ENCODE data around the gene YBX1.

Gene YBX1

GRCh38 chr1:42753070-42753469 lies 70.9 kb downstream of the YBX1 start:
- no peak overlapping the region for H2AK5ac ChIP-seq (ENCODE audit: low read length)
- no peak overlapping the region for H3K56ac ChIP-seq (ENCODE audit: low read length)
- H3K27ac ChIP-seq (ENCODE audit: low read depth, low read length) = no peak overlapping the region
- DNase-seq = no peak
- no peak overlapping the region for H2BK5ac ChIP-seq (ENCODE audit: low read length)
- H3K18ac ChIP-seq (ENCODE audit: low read length) = no peak overlapping the region
- H3K4me3 ChIP-seq (ENCODE audit: low read length) = no peak overlapping the region
- H3K79me2 ChIP-seq (ENCODE audit: control insufficient read depth, insufficient read depth, low read length) = no peaks in the 10 kb centered on the region
- peaks cover 27% of the 10 kb centered on the region for H3K36me3 ChIP-seq (ENCODE audit: control insufficient read depth, insufficient read depth, low read length)
- no CpG with 5 or more reads among the region's 1 CpG for WGBS (ENCODE audit: extremely low coverage, insufficient coverage, low lambda C conversion rate)
- no peak overlapping the region for H3K9ac ChIP-seq (ENCODE audit: low read length)
- no peaks in the 10 kb centered on the region for H3K79me1 ChIP-seq (ENCODE audit: low read length)
- H3K27me3 ChIP-seq (ENCODE audit: insufficient read depth, low read length, poor library complexity) = no peaks in the 10 kb centered on the region
- H4K5ac ChIP-seq (ENCODE audit: low read length) = no peak overlapping the region
- H3K4ac ChIP-seq (ENCODE audit: low read depth, low read length) = no peak overlapping the region
- H3K23ac ChIP-seq (ENCODE audit: low read length) = no peak overlapping the region
- H2BK120ac ChIP-seq (ENCODE audit: low read depth, low read length) = no peak overlapping the region
- H3K4me1 ChIP-seq (ENCODE audit: control insufficient read depth, low read depth, low read length) = no peaks in the 10 kb centered on the region
- H2BK15ac ChIP-seq (replicated peaks; ENCODE audit: low read depth) = no peak overlapping the region
- no peak overlapping the region for H4K8ac ChIP-seq (ENCODE audit: low read depth, low read length)
- H3K4me2 ChIP-seq (ENCODE audit: low read length) = no peak overlapping the region

Measured in mesendoderm (in vitro differentiated cells).